Peyer's patch (tissue), 4 donors: ENCODE results near the gene RASSF8. TPM values are rescaled to one million over a fixed set of nuclear protein-coding genes. Genes with fewer than 3 reads are reported as not detected.
A peak's percentile ranks its signal among the peaks of the same experiment; 100 is the strongest.

Experiments used
- DNase-seq, 3 donors: peaks; one replicate each; pipeline ENCODE4 v3.0.0-alpha.2; 2017 to 2019
- H3K27ac ChIP-seq, 4 donors: fragments of 200-600 bp; sonication (generic); one replicate each; pipeline ENCODE4 v1.5.1; 2016 to 2019
- H3K27me3 ChIP-seq, 2 donors: fragments of 200-600 bp; sonication (generic); one replicate each; pipeline ENCODE4 v1.5.1; 2019
- H3K36me3 ChIP-seq, 3 donors: fragments of 200-600 bp; sonication (generic); one replicate each; pipeline ENCODE4 v1.5.1; 2016 to 2019
- H3K4me1 ChIP-seq, 4 donors: fragments of 200-600 bp; sonication (generic); one replicate each; pipeline ENCODE4 v1.5.1; 2016 to 2019
- H3K4me3 ChIP-seq, 4 donors: fragments of 200-600 bp; sonication (generic); 1 replicate in 3 of 4; 2 replicates in 1 of 4; pipeline ENCODE4 v1.5.1; 2016 to 2019; ENCODE audit warnings: mild to moderate bottlenecking in 1 of 4
- H3K9me3 ChIP-seq, 4 donors: fragments of 200-600 bp; sonication (generic); one replicate each; pipeline ENCODE4 v1.5.1; 2016 to 2019; ENCODE audit warnings: mild to moderate bottlenecking in 1 of 4
- POLR2A ChIP-seq, 2 donors: fragments of 450-650 bp; IDR thresholded peaks; one replicate each; pipeline ENCODE4 v1.5.1; 2017; ENCODE audit warnings: antibody characterized with exemption in 2 of 2, mild to moderate bottlenecking in 2 of 2, moderate library complexity in 2 of 2
- total RNA-seq, 4 donors: library from RNA; depleted of rRNA; stranded (reverse); fragments of >200 nt; gene quantifications; one replicate each; pipeline ENCODE4 v1.1.0, GENCODE V29; 2016
- TF ChIP-seq, protein P1 (sequence below), 6 experiments: fragments of 450-650 bp in 4 of 6; fragments of 200-600 bp in 2 of 6; sonication (generic) in 1 of 6; IDR thresholded peaks; one replicate each; pipeline ENCODE4 v1.5.1; 2017 to 2019; ENCODE audit warnings: antibody characterized with exemption in 6 of 6, mild to moderate bottlenecking in 3 of 6, moderate library complexity in 1 of 6

RASSF8 gene
- total RNA-seq, 4 donors from 2014 or later: 1.2 to 56.9 (median 12.0) TPM

DNA sequence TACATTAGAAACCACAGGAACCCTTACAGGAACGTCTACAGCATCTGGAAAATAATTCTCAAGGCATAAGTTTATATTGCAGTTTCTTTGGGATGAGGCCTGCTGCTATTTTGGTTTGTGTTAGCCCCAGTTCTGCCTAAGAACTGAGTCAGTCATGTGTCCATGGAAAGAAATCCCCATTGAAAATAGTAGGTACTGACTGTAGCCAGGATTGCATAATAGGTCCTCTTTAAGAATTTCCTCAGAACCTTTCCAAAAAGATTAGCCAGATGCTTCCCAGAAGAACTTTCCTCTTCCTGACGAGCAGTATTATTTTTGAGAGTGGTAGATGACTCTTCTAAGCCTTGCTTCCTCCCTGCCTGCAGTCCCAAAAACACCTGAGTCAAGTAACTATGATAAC lies 52.6 kb downstream of the RASSF8 start:
- DNase-seq: no peak
- no peaks in the 10 kb centered on the region for H3K9me3 ChIP-seq
- peaks cover 0 to 9% (median 0%) of the 10 kb centered on the region in 4 donors for H3K4me1 ChIP-seq
- no peaks in the 10 kb centered on the region for H3K36me3 ChIP-seq
- H3K27ac ChIP-seq: peak overlapping the region in 2 of 4 donors; percentile 35 to 79
- no peak for TF ChIP-seq POLR2A (IDR thresholded peaks at IDR 0.05)
- TF ChIP-seq, protein P1, sequence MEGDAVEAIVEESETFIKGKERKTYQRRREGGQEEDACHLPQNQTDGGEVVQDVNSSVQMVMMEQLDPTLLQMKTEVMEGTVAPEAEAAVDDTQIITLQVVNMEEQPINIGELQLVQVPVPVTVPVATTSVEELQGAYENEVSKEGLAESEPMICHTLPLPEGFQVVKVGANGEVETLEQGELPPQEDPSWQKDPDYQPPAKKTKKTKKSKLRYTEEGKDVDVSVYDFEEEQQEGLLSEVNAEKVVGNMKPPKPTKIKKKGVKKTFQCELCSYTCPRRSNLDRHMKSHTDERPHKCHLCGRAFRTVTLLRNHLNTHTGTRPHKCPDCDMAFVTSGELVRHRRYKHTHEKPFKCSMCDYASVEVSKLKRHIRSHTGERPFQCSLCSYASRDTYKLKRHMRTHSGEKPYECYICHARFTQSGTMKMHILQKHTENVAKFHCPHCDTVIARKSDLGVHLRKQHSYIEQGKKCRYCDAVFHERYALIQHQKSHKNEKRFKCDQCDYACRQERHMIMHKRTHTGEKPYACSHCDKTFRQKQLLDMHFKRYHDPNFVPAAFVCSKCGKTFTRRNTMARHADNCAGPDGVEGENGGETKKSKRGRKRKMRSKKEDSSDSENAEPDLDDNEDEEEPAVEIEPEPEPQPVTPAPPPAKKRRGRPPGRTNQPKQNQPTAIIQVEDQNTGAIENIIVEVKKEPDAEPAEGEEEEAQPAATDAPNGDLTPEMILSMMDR (IDR thresholded peaks at IDR 0.05): no peak
- H3K27me3 ChIP-seq: no peaks in the 10 kb centered on the region
- H3K4me3 ChIP-seq: no peak overlapping the region

GRCh38 chr12:26014085-26014484 lies 55.6 kb downstream of the RASSF8 start:
- no peak for DNase-seq
- H3K4me3 ChIP-seq: no peak overlapping the region
- H3K36me3 ChIP-seq: no peaks in the 10 kb centered on the region
- H3K27me3 ChIP-seq: no peaks in the 10 kb centered on the region
- H3K9me3 ChIP-seq: no peaks in the 10 kb centered on the region
- H3K4me1 ChIP-seq: peaks cover 0 to 9% (median 0%) of the 10 kb centered on the region in 4 donors
- no peak overlapping the region for H3K27ac ChIP-seq
- TF ChIP-seq, protein P1 (IDR thresholded peaks at IDR 0.05): no peak

DNA sequence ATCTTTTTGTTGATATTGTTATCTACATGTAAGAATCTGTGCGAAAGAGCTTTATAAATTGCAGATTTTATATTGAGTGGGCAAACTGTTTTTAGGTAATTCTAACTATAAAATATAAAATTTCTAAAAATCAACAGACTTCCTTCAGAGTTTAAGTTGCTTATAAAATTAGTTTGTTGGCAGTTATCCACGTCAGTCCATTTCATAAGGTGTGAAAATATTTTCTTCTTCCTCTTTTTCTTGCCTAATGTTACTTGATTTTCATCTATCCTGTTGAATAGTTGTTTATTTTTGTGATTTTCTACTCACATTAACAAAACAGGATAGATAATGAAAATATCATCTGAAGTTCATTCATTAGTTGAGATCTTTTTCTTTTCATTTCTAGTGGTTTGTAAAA lies 58.0 kb downstream of the RASSF8 start:
- Histone ChIP-seq H3K4me1 (no peaks in the 10 kb centered on the region), H3K4me3 (no peak overlapping the region), H3K9me3 (no peaks in the 10 kb centered on the region), H3K36me3 (no peaks in the 10 kb centered on the region), H3K27ac (no peak overlapping the region), H3K27me3 (no peaks in the 10 kb centered on the region)
- DNase-seq: no peak
- no peak for TF ChIP-seq POLR2A (IDR thresholded peaks at IDR 0.05)

GRCh38 chr12:26017484-26018211 lies 59.2 kb downstream of the RASSF8 start:
- Histone ChIP-seq H3K4me1 (no peaks in the 10 kb centered on the region), H3K4me3 (no peak overlapping the region), H3K9me3 (no peaks in the 10 kb centered on the region), H3K27ac (no peak overlapping the region), H3K27me3 (no peaks in the 10 kb centered on the region), H3K36me3 (no peaks in the 10 kb centered on the region)
- TF ChIP-seq POLR2A (IDR thresholded peaks at IDR 0.05): no peak
- TF ChIP-seq, protein P1 (IDR thresholded peaks at IDR 0.05): peak in 3 of 6 experiments; percentile 28 to 47 (median 29)
- no peak for DNase-seq

GRCh38 chr12:26018926-26019325 lies 60.4 kb downstream of the RASSF8 start:
- H3K4me1 ChIP-seq: no peaks in the 10 kb centered on the region
- no peak for DNase-seq
- no peak overlapping the region for H3K27ac ChIP-seq
- TF ChIP-seq POLR2A (IDR thresholded peaks at IDR 0.05): no peak
- TF ChIP-seq, protein P1 (IDR thresholded peaks at IDR 0.05): no peak
- no peaks in the 10 kb centered on the region for H3K9me3 ChIP-seq
- H3K27me3 ChIP-seq: no peaks in the 10 kb centered on the region
- no peaks in the 10 kb centered on the region for H3K36me3 ChIP-seq
- H3K4me3 ChIP-seq: no peak overlapping the region

DNA sequence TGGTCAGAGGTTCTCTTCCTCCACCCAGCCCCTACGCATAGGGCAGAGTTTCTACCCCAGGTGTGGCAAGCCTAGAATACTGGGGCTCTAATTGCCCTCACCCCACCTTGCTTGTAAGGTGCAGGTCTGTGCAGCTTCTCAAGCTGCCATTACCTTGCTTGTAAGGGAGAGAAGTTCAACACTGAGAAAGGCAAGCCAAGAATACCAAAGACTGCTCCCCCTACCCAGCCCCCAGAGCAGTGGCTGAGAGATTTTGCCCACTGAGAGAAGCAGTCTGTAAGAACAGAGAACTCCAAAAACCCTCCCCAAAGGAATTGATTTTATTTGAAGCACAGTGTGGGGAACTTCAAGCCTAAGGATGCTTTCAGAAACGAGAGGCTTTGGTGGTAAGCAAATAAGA lies 63.1 kb downstream of the RASSF8 start:
- Histone ChIP-seq H3K27ac (no peak overlapping the region), H3K9me3 (no peaks in the 10 kb centered on the region), H3K4me3 (no peak overlapping the region), H3K4me1 (no peaks in the 10 kb centered on the region), H3K27me3 (no peaks in the 10 kb centered on the region), H3K36me3 (no peaks in the 10 kb centered on the region)
- TF ChIP-seq POLR2A (IDR thresholded peaks at IDR 0.05): no peak
- TF ChIP-seq, protein P1 (IDR thresholded peaks at IDR 0.05): no peak
- no peak for DNase-seq
